GM18526 (cell line): Measurements from ENCODE around the gene FBXO2.

Experiments used
- POLR2A ChIP-seq: IDR thresholded peaks from 3 replicates; pipeline ENCODE4 v1.6.1; 2011; ENCODE audit not compliant: insufficient read length; ENCODE audit errors: extremely low read depth

The FBXO2 gene

GRCh38 chr1:11671544-11672286 lies 17.5 kb upstream of the FBXO2 start:
- no peak for TF ChIP-seq POLR2A

GRCh38 chr1:11671205-11671543 lies 16.9 kb upstream of the FBXO2 start:
- no peak for TF ChIP-seq POLR2A

GRCh38 chr1:11670747-11671146 lies 16.5 kb upstream of the FBXO2 start:
- no peak for TF ChIP-seq POLR2A

GRCh38 chr1:11668516-11668915 lies 14.3 kb upstream of the FBXO2 start:
- TF ChIP-seq POLR2A: no peak

- TF ChIP-seq POLR2A: peak; percentile 34
These were observed 10.3 kb upstream of the FBXO2 start for GRCh38 chr1:11664336-11665065.

- no peak for TF ChIP-seq POLR2A
These were observed 6.9 kb upstream of the FBXO2 start for GRCh38 chr1:11661103-11661502.

- TF ChIP-seq POLR2A: no peak
These were observed 5.5 kb upstream of the FBXO2 start for GRCh38 chr1:11659748-11660147.

GRCh38 chr1:11658542-11658941 lies 4.3 kb upstream of the FBXO2 start:
- TF ChIP-seq POLR2A: no peak

- TF ChIP-seq POLR2A: no peak
These were observed 3.4 kb upstream of the FBXO2 start for GRCh38 chr1:11657654-11658053.

GRCh38 chr1:11654939-11655808 lies 945 bp upstream of the FBXO2 start:
- no peak for TF ChIP-seq POLR2A

GRCh38 chr1:11653861-11654136 lies 430 bp downstream of the FBXO2 start:
- no peak for TF ChIP-seq POLR2A

GRCh38 chr1:11653101-11653860 lies 948 bp downstream of the FBXO2 start:
- no peak for TF ChIP-seq POLR2A

- no peak for TF ChIP-seq POLR2A
These were observed 1.9 kb downstream of the FBXO2 start for GRCh38 chr1:11652203-11652780.

GRCh38 chr1:11651017-11651416 lies 3.2 kb downstream of the FBXO2 start:
- no peak for TF ChIP-seq POLR2A
